ENCODE measurements around the gene CNIH3. TPM values are rescaled to one million over a fixed set of nuclear protein-coding genes. Genes with fewer than 3 reads are reported as not detected.

CNIH3 gene
- total and polyA plus RNA-seq, 8 donors, result 2.0 to 10.5 (median 3.6) TPM

GRCh38 chr1:224643653-224644052, 27.5 kb downstream of the CNIH3 start:
- no peak for TF ChIP-seq CTCF (IDR thresholded peaks at IDR 0.05)
- no peaks in the 10 kb centered on the region for H3K9me3 ChIP-seq
- H3K27ac ChIP-seq, result no peak overlapping the region
- intact Hi-C loops (cut with DNase I), result loop anchor here in 1 of 3 donors (5.0 to 10.0 kb wide), 3 partner anchors 131 to 281 kb away; partner anchors contain the start of gene DNAH14
- no peak overlapping the region for H3K4me3 ChIP-seq
- H3K4me1 ChIP-seq, result peaks cover 0 to 15% (median 14%) of the 10 kb centered on the region in 3 donors
- H3K36me3 ChIP-seq, result no peaks in the 10 kb centered on the region
- no peak for FAIRE-seq
- DNase-seq, result no peak
- H3K27me3 ChIP-seq, result no peaks in the 10 kb centered on the region
- ATAC-seq, result no peak
- 74 to 81% methylated on average over 5 of the region's 5 CpGs for WGBS, 2 donors

GRCh38 chr1:224644553-224645154, 28.5 kb downstream of the CNIH3 start:
- WGBS, 2 donors, result 22 to 31% methylated on average over 5 of the region's 5 CpGs
- H3K36me3 ChIP-seq, result no peaks in the 10 kb centered on the region
- H3K4me1 ChIP-seq, result peaks cover 0 to 8% (median 7%) of the 10 kb centered on the region in 3 donors
- no peaks in the 10 kb centered on the region for H3K27me3 ChIP-seq
- TF ChIP-seq CTCF (IDR thresholded peaks at IDR 0.05), result peak; percentile 81 to 90 (median 86)
- no peaks in the 10 kb centered on the region for H3K9me3 ChIP-seq
- ATAC-seq (peak in 3 of 4 donors; percentile 65 to 78 (median 73)), FAIRE-seq (no peak), DNase-seq (peak in 2 of 6 donors; percentile 63 to 68)
- intact Hi-C loops (cut with DNase I), result loop anchor here in 1 of 3 donors (5.0 to 10.0 kb wide), 3 partner anchors 132 to 280 kb away; partner anchors contain the start of gene DNAH14
- no peak overlapping the region for H3K4me3 ChIP-seq
- no peak overlapping the region for H3K27ac ChIP-seq

GRCh38 chr1:224647449-224647848, 31.3 kb downstream of the CNIH3 start:
- Histone ChIP-seq H3K27me3 (no peaks in the 10 kb centered on the region), H3K36me3 (no peaks in the 10 kb centered on the region), H3K9me3 (no peaks in the 10 kb centered on the region), H3K4me1 (peaks cover 0 to 14% (median 11%) of the 10 kb centered on the region in 3 donors), H3K27ac (peak overlapping the region in 2 of 4 donors; percentile 18 to 35), H3K4me3 (no peak overlapping the region)
- FAIRE-seq (no peak), ATAC-seq (peak; percentile 43 to 76 (median 57)), DNase-seq (peak in 5 of 6 donors; percentile 53 to 72 (median 67))
- TF ChIP-seq CTCF (IDR thresholded peaks at IDR 0.05), result no peak
- 41 to 44% methylated on average over 2 of the region's 2 CpGs for WGBS, 2 donors
- intact Hi-C loops (cut with DNase I), result loop anchor here in 1 of 3 donors (10.0 kb wide), 2 partner anchors 207 to 277 kb away; partner anchors contain the start of gene DNAH14

- no peaks in the 10 kb centered on the region for H3K27me3 ChIP-seq
- WGBS, 2 donors, result 67 to 78% methylated on average over 3 of the region's 3 CpGs
- H3K4me3 ChIP-seq, result no peak overlapping the region
- no peak for TF ChIP-seq CTCF (IDR thresholded peaks at IDR 0.05)
- no peak overlapping the region for H3K27ac ChIP-seq
- H3K9me3 ChIP-seq, result no peaks in the 10 kb centered on the region
- peaks cover 0 to 24% (median 15%) of the 10 kb centered on the region in 3 donors for H3K4me1 ChIP-seq
- DNase-seq (no peak), ATAC-seq (no peak), FAIRE-seq (no peak)
- no peaks in the 10 kb centered on the region for H3K36me3 ChIP-seq
- intact Hi-C loops (cut with DNase I), result no loop called here
Measured at GRCh38 chr1:224650290-224650689, 34.2 kb downstream of the CNIH3 start.

GRCh38 chr1:224651188-224651587, 35.1 kb downstream of the CNIH3 start:
- FAIRE-seq (no peak), ATAC-seq (no peak), DNase-seq (no peak)
- intact Hi-C loops (cut with DNase I), result no loop called here
- H3K4me1 ChIP-seq, result peaks cover 0 to 24% (median 15%) of the 10 kb centered on the region in 3 donors
- H3K4me3 ChIP-seq, result no peak overlapping the region
- H3K27me3 ChIP-seq, result no peaks in the 10 kb centered on the region
- no peaks in the 10 kb centered on the region for H3K9me3 ChIP-seq
- TF ChIP-seq CTCF (IDR thresholded peaks at IDR 0.05), result no peak
- no peaks in the 10 kb centered on the region for H3K36me3 ChIP-seq
- H3K27ac ChIP-seq, result no peak overlapping the region
- 92 to 95% methylated on average over 7 of the region's 7 CpGs for WGBS, 2 donors
